PC-9 (cell line): ENCODE data around the gene STAU1. TPM values are rescaled to one million over a fixed set of nuclear protein-coding genes. Genes with fewer than 3 reads are reported as not detected.
"Not testable (repeated sequence)": the region's sequence is repeated elsewhere in the genome, so short reads cannot be mapped to it uniquely, and the experiment has no call there.

ENCODE experiments used
- BruUV-seq: library from RNA; stranded (reverse); fragments of 400-500 nt; replicated peaks from 2 replicates; lab custom pipeline; 2021; lab: Mats Ljungman, UMichigan
- CTCF ChIA-PET: fragments of 300-600 bp; sonication (Branson Sonifier 250); formaldehyde crosslinking; loops from one replicate; lab custom pipeline; 2022; ENCODE audit warnings: antibody characterized with exemption; lab: Charles Lee
- POLR2A ChIA-PET: fragments of 300-600 bp; sonication (Branson Sonifier 250); formaldehyde crosslinking; loops from one replicate; lab custom pipeline; 2022; ENCODE audit warnings: antibody characterized with exemption; ENCODE audit not compliant: unreplicated experiment; lab: Charles Lee
- DNase-seq, 2 experiments: peaks; one replicate each; pipeline versions ENCODE4 v3.0.0 to v3.0.0-alpha.2; 2015 to 2022; ENCODE audit warnings: mixed read lengths in 1 of 2
- H2AFZ ChIP-seq: fragments of 200-600 bp; sonication (generic); 2 replicates; pipeline ENCODE4 v1.8.1; 2017; ENCODE audit warnings: antibody characterized with exemption
- H3F3A ChIP-seq: fragments of 200-600 bp; sonication (generic); 2 replicates; pipeline ENCODE4 v1.8.1; 2017; ENCODE audit warnings: antibody characterized with exemption, mild to moderate bottlenecking, low read depth; ENCODE audit not compliant: insufficient read depth
- H3K27ac ChIP-seq: fragments of 200-600 bp; sonication (generic); 2 replicates; pipeline ENCODE4 v1.6.1; 2016; ENCODE audit warnings: mixed run types
- H3K27me3 ChIP-seq: fragments of 200-600 bp; sonication (generic); 2 replicates; pipeline ENCODE4 v1.6.1; 2016; ENCODE audit warnings: low read depth, mixed run types; ENCODE audit not compliant: insufficient read depth
- H3K36me3 ChIP-seq: fragments of 200-600 bp; sonication (generic); 2 replicates; pipeline ENCODE4 v1.6.1; 2016; ENCODE audit warnings: low read depth, mixed run types
- H3K4me1 ChIP-seq: fragments of 200-600 bp; sonication (generic); replicated peaks from 2 replicates; pipeline ENCODE4 v1.6.1; 2016; ENCODE audit warnings: mixed run types; ENCODE audit not compliant: insufficient read depth
- H3K4me2 ChIP-seq: fragments of 200-600 bp; sonication (generic); 2 replicates; pipeline ENCODE4 v1.6.1; 2017; ENCODE audit warnings: mixed run types
- H3K4me3 ChIP-seq: fragments of 200-600 bp; sonication (generic); 2 replicates; pipeline ENCODE4 v1.6.1; 2016; ENCODE audit warnings: mixed run types
- H3K79me2 ChIP-seq: fragments of 200-600 bp; sonication (generic); 2 replicates; pipeline ENCODE4 v1.6.1; 2017; ENCODE audit warnings: low read depth, mixed run types
- H3K9me2 ChIP-seq: fragments of 200-600 bp; sonication (generic); 2 replicates; pipeline ENCODE4 v1.8.1; 2017; ENCODE audit warnings: mild to moderate bottlenecking; ENCODE audit not compliant: insufficient read depth
- H3K9me3 ChIP-seq: fragments of 200-600 bp; sonication (generic); 2 replicates; pipeline ENCODE4 v1.8.1; 2016; ENCODE audit warnings: low read depth; ENCODE audit not compliant: insufficient read depth
- H4K20me1 ChIP-seq: fragments of 200-600 bp; sonication (generic); 2 replicates; pipeline ENCODE4 v1.8.1; 2017; ENCODE audit not compliant: insufficient read depth
- CTCF ChIP-seq: fragments of 200-600 bp; sonication (generic); conservative IDR thresholded peaks from 2 replicates; pipeline ENCODE4 v1.6.1; 2017; ENCODE audit warnings: mixed run types, antibody characterized with exemption, mild to moderate bottlenecking, moderate library complexity
- EZH2 ChIP-seq: fragments of 200-600 bp; sonication (generic); IDR thresholded peaks from 2 replicates; pipeline ENCODE4 v1.8.0; 2017; ENCODE audit warnings: antibody characterized with exemption, low read depth
- intact Hi-C: fragments of 100-400 bp; cut with micrococcal nuclease; formaldehyde crosslinking; loops from one replicate; pipeline ENCODE4 v1.10.0; 2022; ENCODE audit not compliant: unreplicated experiment
- total RNA-seq: library from RNA; stranded (reverse); gene quantifications from 2 replicates; pipeline ENCODE4 v1.2.3, GENCODE V29; 2021

The STAU1 gene
- total RNA-seq, 1 experiment from 2014 or later: 153 TPM

- POLR2A ChIA-PET: interaction anchor here (0.6 to 1.1 kb wide), 5 partner anchors 43 to 297 kb away, joined by 3 to 5 read pairs (median 3); no protein-coding TSS in a partner anchor
- Histone ChIP-seq H3K4me3 (peak within 1 kb of the TSS; percentile 71), H3K79me2 (peaks cover 27% of the 10 kb centered on the region), H4K20me1 (no peaks in the 10 kb centered on the region), H2AFZ (peak within 1 kb of the TSS; percentile 93), H3K9me3 (no peaks in the 10 kb centered on the region), H3K9me2 (no peaks in the 10 kb centered on the region), H3K27ac (peak within 1 kb of the TSS; percentile 53), H3F3A (no peaks in the 10 kb centered on the region), H3K4me1 (peaks cover 12% of the 10 kb centered on the region), H3K4me2 (peak within 1 kb of the TSS; percentile 74), H3K36me3 (peaks cover 26% of the 10 kb centered on the region), H3K27me3 (no peaks in the 10 kb centered on the region)
- intact Hi-C loops: no loop called here
- BruUV-seq: TSS peak; percentile 66
- CTCF ChIA-PET: interaction anchor here (0.6 kb wide), 1 partner anchor 31 kb away, joined by 16 read pairs; no protein-coding TSS in a partner anchor
- TF ChIP-seq CTCF (no peak), EZH2 (no peak)
- peak; percentile 96 to 98 for DNase-seq
These were observed 31.2 kb upstream of the STAU1 start, which contains the start of gene DDX27 for GRCh38 chr20:49219091-49219923. DDX27 (plus strand) TSS chr20:49219416; CDS start chr20:49219449, 33 bp downstream.

- H3K27me3 ChIP-seq, H3K9me3 ChIP-seq, intact Hi-C loops, H4K20me1 ChIP-seq, H3K9me2 ChIP-seq, H3F3A ChIP-seq: not testable (repeated sequence)
- H3K4me3 ChIP-seq: peak overlapping the region; percentile 71; the same call in 1 of the 2 replicates
- CTCF ChIA-PET: interaction anchor here (0.6 to 0.7 kb wide), 3 partner anchors 30 to 42 kb away, joined by 3 to 16 read pairs (median 3); no protein-coding TSS in a partner anchor
- DNase-seq: peak in 1 of 2 experiments; percentile 14
- peaks cover 24% of the 10 kb centered on the region for H3K36me3 ChIP-seq
- TSS peak; percentile 99 for BruUV-seq
- H3K4me1 ChIP-seq: peaks cover 12% of the 10 kb centered on the region
- H2AFZ ChIP-seq: peak overlapping the region; percentile 71
- POLR2A ChIA-PET: interaction anchor here (0.6 to 1.1 kb wide), 3 partner anchors 100 to 297 kb away, joined by 3 to 5 read pairs (median 4); no protein-coding TSS in a partner anchor
- peaks cover 27% of the 10 kb centered on the region for H3K79me2 ChIP-seq
- peak overlapping the region; percentile 55 for H3K4me2 ChIP-seq
- H3K27ac ChIP-seq: peak overlapping the region; percentile 53
These were observed 30.6 kb upstream of the STAU1 start for GRCh38 chr20:49218739-49219090.

- Histone ChIP-seq H3K9me2 (no peaks in the 10 kb centered on the region), H2AFZ (no peak overlapping the region), H3K4me3 (no peak overlapping the region), H3F3A (no peaks in the 10 kb centered on the region), H3K4me2 (peak overlapping the region; percentile 42), H3K9me3 (no peaks in the 10 kb centered on the region), H4K20me1 (no peaks in the 10 kb centered on the region), H3K4me1 (peaks cover 12% of the 10 kb centered on the region), H3K27ac (no peak overlapping the region), H3K79me2 (peaks cover 27% of the 10 kb centered on the region), H3K36me3 (peaks cover 11% of the 10 kb centered on the region), H3K27me3 (no peaks in the 10 kb centered on the region)
- ChIA-PET POLR2A (interaction anchor here (0.6 kb wide), 2 partner anchors 31 to 168 kb away, joined by 3 read pairs; no protein-coding TSS in a partner anchor), CTCF (interaction anchor here (0.5 to 1.1 kb wide), 9 partner anchors 11 to 713 kb away, joined by 3 to 14 read pairs (median 4); no protein-coding TSS in a partner anchor)
- intact Hi-C loops: loop anchor here (1.0 kb wide), 2 partner anchors 29 to 84 kb away; partner anchors contain the start of gene STAU1
- TF ChIP-seq EZH2 (no peak), CTCF (peak; percentile 98)
- DNase-seq: peak; percentile 93 to 94
- BruUV-seq: no TSS peak
These were observed 29.0 kb upstream of the STAU1 start for GRCh38 chr20:49216991-49217578.
